Mesodermal cell (in vitro differentiated cells): ENCODE measurements around the gene PANK2.
"Not testable (repeated sequence)": the region's sequence is repeated elsewhere in the genome, so short reads cannot be mapped to it uniquely, and the experiment has no call there.

Source experiments
- H3K27ac ChIP-seq: 2 replicates; pipeline ENCODE4 v1.7.0; 2013; ENCODE audit warnings: mild to moderate bottlenecking, low read depth, low read length, moderate library complexity; ENCODE audit not compliant: severe bottlenecking
- H3K36me3 ChIP-seq: 2 replicates; pipeline ENCODE4 v1.7.1; 2013; ENCODE audit warnings: mild to moderate bottlenecking, low read length, moderate library complexity; ENCODE audit not compliant: control insufficient read depth, insufficient read depth
- H3K4me1 ChIP-seq: one replicate; pipeline ENCODE4 v1.7.1; 2013; ENCODE audit warnings: mild to moderate bottlenecking, low read length; ENCODE audit not compliant: insufficient read depth, control insufficient read depth, poor library complexity, severe bottlenecking
- H3K4me3 ChIP-seq: 2 replicates; pipeline ENCODE4 v1.7.0; 2013; ENCODE audit warnings: low read length, control low read depth, mild to moderate bottlenecking; ENCODE audit not compliant: insufficient read depth, poor library complexity, severe bottlenecking; ENCODE audit errors: extremely low read depth
- H3K9me3 ChIP-seq: 2 replicates; pipeline ENCODE4 v1.7.1; 2013; ENCODE audit warnings: mild to moderate bottlenecking, low read length, moderate library complexity; ENCODE audit not compliant: control insufficient read depth
- WGBS, 2 experiments: methylation state at CpG; one replicate each; pipeline ENCODE4 v1.1.5; 2013; ENCODE audit warnings: missing lambda C conversion rate in 2 of 2; ENCODE audit not compliant: insufficient coverage in 2 of 2; 5-methylcytosine and 5-hydroxymethylcytosine counted together

PANK2 gene

DNA sequence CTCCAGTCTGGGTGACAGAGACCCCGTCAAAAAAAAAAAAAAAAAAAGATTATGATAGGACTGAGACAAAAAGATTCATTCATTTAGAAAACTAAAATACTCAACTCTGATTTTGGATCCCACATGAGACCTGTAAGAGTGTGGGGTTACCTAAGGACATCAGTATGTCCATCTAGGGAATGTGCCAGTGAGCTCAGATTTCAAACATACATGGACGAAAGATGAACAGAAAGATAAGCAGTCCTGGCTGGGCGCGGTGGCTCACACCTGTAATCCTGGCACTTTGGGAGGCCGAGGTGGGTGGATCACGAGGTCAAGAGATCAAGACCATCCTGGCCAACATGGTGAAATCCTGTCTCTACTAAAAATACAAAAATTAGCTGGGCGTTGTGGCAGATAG is 57.5 kb downstream of the PANK2 start:
- not testable (repeated sequence) for H3K4me1 ChIP-seq, H3K27ac ChIP-seq, H3K4me3 ChIP-seq, H3K9me3 ChIP-seq
- H3K36me3 ChIP-seq: peaks cover 34% of the 10 kb centered on the region
- 95 to 100% methylated on average over 5 to 6 of the region's 7 CpGs for WGBS, 2 experiments

DNA sequence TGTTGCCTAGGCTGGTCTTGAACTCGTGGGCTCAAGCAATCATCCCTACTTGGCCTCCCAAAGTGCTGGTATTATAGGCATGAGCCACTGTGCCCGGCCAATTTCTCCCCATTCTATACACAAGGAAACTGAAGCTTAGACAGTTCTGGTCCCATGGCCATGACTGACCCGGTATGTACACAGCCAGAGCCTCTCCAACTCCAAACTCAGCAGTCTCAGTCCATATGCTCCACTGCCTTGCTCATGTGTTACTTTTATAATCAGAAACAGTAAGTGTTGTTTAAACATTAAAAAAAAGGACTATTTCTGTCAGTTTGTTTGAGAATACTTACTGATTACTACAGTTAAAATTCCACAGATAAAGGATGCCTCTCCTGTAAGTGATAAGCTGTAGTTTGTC is 75.5 kb downstream of the PANK2 start:
- no peaks in the 10 kb centered on the region for H3K9me3 ChIP-seq
- WGBS, 2 experiments: 50 to 73% methylated on average over 1 to 3 of the region's 3 CpGs
- H3K4me3 ChIP-seq: no peak overlapping the region

GRCh38 chr20:3966571-3966970 is 77.4 kb downstream of the PANK2 start:
- Histone ChIP-seq H3K36me3 (peaks cover 13% of the 10 kb centered on the region), H3K4me3 (no peak overlapping the region), H3K4me1 (peaks cover 3% of the 10 kb centered on the region), H3K27ac (no peak overlapping the region), H3K9me3 (no peaks in the 10 kb centered on the region)

More for the DNA sequence above, 75.5 kb downstream of the PANK2 start:
- Histone ChIP-seq H3K27ac (no peak overlapping the region), H3K36me3 (peaks cover 17% of the 10 kb centered on the region), H3K4me1 (no peaks in the 10 kb centered on the region)

DNA sequence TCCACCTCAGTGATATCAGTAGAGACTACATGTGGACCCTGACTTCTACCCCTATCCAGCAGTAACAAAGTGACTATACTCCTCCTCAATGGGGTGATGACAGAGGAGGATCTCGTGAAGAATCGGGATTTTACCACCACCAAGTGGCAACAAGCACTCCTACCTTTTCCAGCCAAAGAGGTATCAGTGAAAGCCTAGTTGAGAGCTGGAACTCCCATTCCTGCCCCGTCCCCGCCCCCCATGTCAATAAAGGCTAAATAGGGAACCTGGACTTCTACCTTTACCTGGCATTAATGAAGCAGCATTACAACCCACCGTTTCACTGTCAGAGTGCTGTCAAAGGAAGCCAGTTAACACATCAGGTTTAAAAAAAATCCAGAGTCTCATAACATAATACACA is 80.8 kb downstream of the PANK2 start:
- Histone ChIP-seq H3K36me3 (peaks cover 13% of the 10 kb centered on the region), H3K4me1 (peaks cover 3% of the 10 kb centered on the region), H3K27ac (no peak overlapping the region), H3K9me3 (no peaks in the 10 kb centered on the region), H3K4me3 (no peak overlapping the region)
- 91 to 94% methylated on average over 3 to 5 of the region's 5 CpGs for WGBS, 2 experiments

DNA sequence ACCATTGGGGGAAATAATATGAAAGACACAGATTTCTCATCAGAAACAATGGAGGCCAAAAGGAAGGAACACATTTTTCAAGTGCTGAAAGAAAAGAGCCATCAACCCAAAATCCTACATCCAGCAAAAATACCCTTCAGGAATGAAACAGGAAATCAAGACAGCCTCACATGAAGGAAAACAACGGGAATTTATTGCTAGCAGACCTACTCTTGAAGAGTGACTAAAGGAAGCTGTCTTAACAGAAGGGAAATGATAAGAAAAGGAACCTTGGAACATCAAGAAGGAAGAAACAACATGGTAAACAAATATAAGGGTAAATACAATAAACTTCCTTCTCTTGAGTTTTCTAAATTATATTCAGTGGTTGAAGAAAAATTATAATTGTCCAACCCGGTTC is 82.0 kb downstream of the PANK2 start:
- H3K4me1 ChIP-seq: peaks cover 3% of the 10 kb centered on the region
- peak overlapping the region; percentile 16 for H3K27ac ChIP-seq
- peaks cover 18% of the 10 kb centered on the region for H3K36me3 ChIP-seq
- WGBS, 2 experiments: no CpG with 5 or more reads among the region's 2 CpGs
- no peaks in the 10 kb centered on the region for H3K9me3 ChIP-seq
- no peak overlapping the region for H3K4me3 ChIP-seq

DNA sequence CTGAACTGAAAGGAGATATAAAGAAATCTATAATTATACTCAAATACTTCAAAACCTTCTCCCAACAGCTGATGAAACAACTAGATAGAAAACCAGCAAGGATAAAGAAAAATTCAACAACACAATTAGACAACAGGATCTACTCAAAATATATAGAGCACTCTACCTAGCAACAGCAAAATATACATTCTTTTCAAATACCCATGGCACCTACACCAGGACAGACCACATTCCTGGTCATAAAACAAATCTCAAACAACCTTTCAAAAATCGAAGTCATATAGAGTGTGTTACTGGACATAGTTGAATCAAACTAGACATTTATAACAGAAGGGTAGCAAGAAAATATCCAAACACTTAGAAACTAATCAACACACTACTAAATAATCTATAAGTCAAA is 83.0 kb downstream of the PANK2 start:
- H3K4me1 ChIP-seq: peaks cover 3% of the 10 kb centered on the region
- no CpG with 5 or more reads among the region's 1 CpG for WGBS, 2 experiments
- H3K4me3 ChIP-seq: no peak overlapping the region
- H3K36me3 ChIP-seq: peaks cover 20% of the 10 kb centered on the region
- no peak overlapping the region for H3K27ac ChIP-seq
- no peaks in the 10 kb centered on the region for H3K9me3 ChIP-seq

DNA sequence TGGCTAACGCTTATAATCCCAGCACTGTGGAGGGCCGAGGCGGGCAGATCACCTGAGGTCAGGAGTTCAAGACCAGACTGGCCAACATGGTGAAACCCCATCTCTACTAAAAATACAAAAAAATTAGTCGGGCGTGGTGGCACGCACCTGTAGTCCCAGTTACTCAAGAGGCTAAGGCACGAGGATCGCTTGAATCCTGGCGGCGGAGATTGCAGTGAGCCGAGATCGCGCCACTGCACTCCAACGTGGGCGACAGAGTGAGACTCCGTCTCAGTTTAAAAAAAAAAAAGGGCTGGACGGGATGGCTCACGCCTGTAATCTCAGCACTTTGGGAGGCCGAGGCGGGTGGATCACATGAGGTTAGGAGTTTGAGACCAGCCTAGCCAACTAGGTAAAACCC is 83.4 kb downstream of the PANK2 start:
- WGBS, 2 experiments: 93 to 96% methylated on average over 13 to 20 of the region's 20 CpGs
- H3K36me3 ChIP-seq: peaks cover 20% of the 10 kb centered on the region
- H3K4me3 ChIP-seq, H3K9me3 ChIP-seq, H3K27ac ChIP-seq, H3K4me1 ChIP-seq: not testable (repeated sequence)

- no peak overlapping the region for H3K4me3 ChIP-seq
- peaks cover 3% of the 10 kb centered on the region for H3K4me1 ChIP-seq
- H3K36me3 ChIP-seq: peaks cover 17% of the 10 kb centered on the region
- no peak overlapping the region for H3K27ac ChIP-seq
- no CpG with 5 or more reads among the region's 2 CpGs for WGBS, 2 experiments
- no peaks in the 10 kb centered on the region for H3K9me3 ChIP-seq
Observed at GRCh38 chr20:3973705-3974104, 84.5 kb downstream of the PANK2 start.

GRCh38 chr20:3976511-3976910 is 87.3 kb downstream of the PANK2 start:
- peaks cover 14% of the 10 kb centered on the region for H3K36me3 ChIP-seq
- H3K4me1 ChIP-seq: no peaks in the 10 kb centered on the region
- no peaks in the 10 kb centered on the region for H3K9me3 ChIP-seq
- no peak overlapping the region for H3K27ac ChIP-seq
- no peak overlapping the region for H3K4me3 ChIP-seq
- WGBS, 2 experiments: 100% methylated on average over 1 of the region's 2 CpGs; no CpG with 5 or more reads in 1 of the 2 experiments
